Endothelial cell of hepatic sinusoid (primary cell): ENCODE results near the gene ELL2.
"Not testable (repeated sequence)": the region's sequence is repeated elsewhere in the genome, so short reads cannot be mapped to it uniquely, and the experiment has no call there.

ENCODE experiments used
- in situ Hi-C: cut with HindIII; loops from 2 replicates; pipeline ENCODE4 v1.10.0; 2017; ENCODE audit warnings: low sequenced_read_pairs

The ELL2 gene

GRCh38 chr5:95886340-95887044 is 75.2 kb downstream of the ELL2 start:
- in situ Hi-C loops = no loop called here

GRCh38 chr5:95884511-95884910 is 77.1 kb downstream of the ELL2 start:
- in situ Hi-C loops = no loop called here

- in situ Hi-C loops = no loop called here
These were observed 77.7 kb downstream of the ELL2 start for GRCh38 chr5:95884017-95884325.

GRCh38 chr5:95883185-95884016 is 78.2 kb downstream of the ELL2 start:
- in situ Hi-C loops = no loop called here

GRCh38 chr5:95881833-95882232 is 79.8 kb downstream of the ELL2 start:
- in situ Hi-C loops = no loop called here

GRCh38 chr5:95880081-95880926 is 81.3 kb downstream of the ELL2 start:
- in situ Hi-C loops = no loop called here

GRCh38 chr5:95879661-95880060 is 82.0 kb downstream of the ELL2 start:
- in situ Hi-C loops = no loop called here

GRCh38 chr5:95878417-95879323 is 83.0 kb downstream of the ELL2 start:
- in situ Hi-C loops = no loop called here

GRCh38 chr5:95876782-95877181 is 84.9 kb downstream of the ELL2 start:
- in situ Hi-C loops = no loop called here

GRCh38 chr5:95874246-95874645 is 87.4 kb downstream of the ELL2 start:
- in situ Hi-C loops = no loop called here

- in situ Hi-C loops = no loop called here
These were observed 88.3 kb downstream of the ELL2 start for GRCh38 chr5:95873351-95873750.

GRCh38 chr5:95872346-95873268 is 89.0 kb downstream of the ELL2 start:
- in situ Hi-C loops = no loop called here

GRCh38 chr5:95871146-95871806 is 90.4 kb downstream of the ELL2 start:
- in situ Hi-C loops = no loop called here

- in situ Hi-C loops = no loop called here
These were observed 91.5 kb downstream of the ELL2 start for GRCh38 chr5:95870105-95870672.

- in situ Hi-C loops = not testable (repeated sequence)
These were observed 92.3 kb downstream of the ELL2 start for GRCh38 chr5:95869173-95869855.

GRCh38 chr5:95868136-95868535 is 93.5 kb downstream of the ELL2 start:
- in situ Hi-C loops = no loop called here

- in situ Hi-C loops = no loop called here
These were observed 95.1 kb downstream of the ELL2 start for GRCh38 chr5:95866435-95867040.
